Measurements from ENCODE around the gene SRPRA.

SRPRA gene

DNA sequence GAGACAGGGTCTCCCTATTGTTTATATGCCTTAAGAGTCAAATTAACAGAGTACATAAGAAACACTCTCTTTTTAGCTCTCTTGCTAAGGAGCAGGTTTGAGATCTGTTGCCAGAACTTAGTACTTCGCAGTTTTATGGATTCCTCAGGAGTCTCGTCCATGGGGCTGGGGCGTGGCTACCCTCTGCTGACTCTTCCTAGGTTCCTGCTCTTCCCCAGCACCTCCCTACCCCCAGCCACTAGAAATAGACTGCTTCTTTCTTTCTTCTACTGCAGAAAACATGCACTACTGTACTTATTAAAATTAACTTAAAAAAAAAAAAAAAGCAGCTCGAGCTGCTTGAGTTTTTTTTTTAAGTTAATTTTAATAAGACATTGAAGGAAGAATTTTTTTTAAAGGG is 49.1 kb downstream of the SRPRA start:
- no peak for DNase-seq (ENCODE audit: low read depth)
- no peak overlapping the region for H3K4me3 ChIP-seq (ENCODE audit: low read depth, low read length)
- no peak for TF ChIP-seq CTCF (conservative IDR thresholded peaks at IDR 0.05; ENCODE audit: low read depth, low read length)

GRCh38 chr11:126217491-126217890 is 51.2 kb downstream of the SRPRA start:
- no peak overlapping the region for H3K4me3 ChIP-seq (ENCODE audit: low read depth, low read length)
- no peak for TF ChIP-seq CTCF (conservative IDR thresholded peaks at IDR 0.05; ENCODE audit: low read depth, low read length)
- DNase-seq (ENCODE audit: low read depth) = no peak

- DNase-seq (ENCODE audit: low read depth) = no peak
Observed at GRCh38 chr11:126216526-126217305, 52.0 kb downstream of the SRPRA start.

GRCh38 chr11:126214841-126215240 is 53.9 kb downstream of the SRPRA start:
- no peak overlapping the region for H3K4me3 ChIP-seq (ENCODE audit: low read depth, low read length)
- no peak for TF ChIP-seq CTCF (conservative IDR thresholded peaks at IDR 0.05; ENCODE audit: low read depth, low read length)
- no peak for DNase-seq (ENCODE audit: low read depth)

More at GRCh38 chr11:126216526-126217305, 52.0 kb downstream of the SRPRA start:
- H3K4me3 ChIP-seq (ENCODE audit: low read depth, low read length) = no peak overlapping the region
- TF ChIP-seq CTCF (conservative IDR thresholded peaks at IDR 0.05; ENCODE audit: low read depth, low read length) = no peak

DNA sequence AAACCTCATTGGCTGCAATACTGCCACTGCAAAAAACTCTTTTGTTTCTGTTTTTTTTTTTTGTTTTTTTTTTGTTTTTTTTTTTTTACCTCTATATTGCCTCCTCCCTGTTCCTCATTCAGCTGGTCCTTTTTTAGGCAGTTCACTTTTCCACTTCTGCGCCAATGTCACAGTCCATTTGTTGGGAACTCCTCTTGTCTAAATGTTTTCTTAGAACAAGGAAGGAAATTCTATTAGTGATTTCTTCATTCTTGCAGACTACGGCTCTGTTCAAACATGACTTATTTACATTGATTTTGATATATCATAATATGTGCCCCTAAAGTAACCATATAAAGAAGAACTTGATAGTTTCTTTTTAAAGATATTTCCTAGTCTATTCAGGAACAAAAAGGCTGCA is 54.3 kb downstream of the SRPRA start:
- no peak for DNase-seq (ENCODE audit: low read depth)
- TF ChIP-seq CTCF (conservative IDR thresholded peaks at IDR 0.05; ENCODE audit: low read depth, low read length) = no peak
- H3K4me3 ChIP-seq (ENCODE audit: low read depth, low read length) = no peak overlapping the region
